HG02943 (cell line): ENCODE results near the gene CDC37L1.
"Not testable (repeated sequence)": the region's sequence is repeated elsewhere in the genome, so short reads cannot be mapped to it uniquely, and the experiment has no call there.

ENCODE experiments used
- ATAC-seq: cut with Tn5 transposase; IDR thresholded peaks from one replicate; pipeline ENCODE4 v1.9.1; 2021; ENCODE audit warnings: mild to moderate bottlenecking, low read depth, moderate library complexity; ENCODE audit not compliant: unreplicated experiment

The CDC37L1 gene

GRCh38 chr9:4746278-4747030, 67.1 kb downstream of the CDC37L1 start:
- ATAC-seq: no peak

DNA sequence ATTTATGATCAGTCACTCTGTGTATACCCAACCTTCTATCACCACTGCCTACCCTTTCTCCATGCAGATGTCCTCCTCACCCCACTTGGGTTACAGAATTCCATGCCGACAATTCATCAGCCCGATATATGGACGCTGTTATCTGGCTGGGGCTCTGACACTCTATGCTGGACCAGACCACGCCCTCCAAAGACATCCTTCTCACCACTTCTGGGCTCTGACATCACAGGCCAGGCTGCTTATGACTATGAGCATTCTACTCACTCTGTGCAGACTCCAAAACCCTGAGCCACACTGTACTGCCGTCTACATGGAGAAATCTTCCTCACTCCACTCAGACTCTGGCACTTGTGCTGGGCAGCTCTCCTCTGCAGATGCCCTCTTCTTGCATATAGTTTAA, 69.2 kb downstream of the CDC37L1 start:
- ATAC-seq: no peak

DNA sequence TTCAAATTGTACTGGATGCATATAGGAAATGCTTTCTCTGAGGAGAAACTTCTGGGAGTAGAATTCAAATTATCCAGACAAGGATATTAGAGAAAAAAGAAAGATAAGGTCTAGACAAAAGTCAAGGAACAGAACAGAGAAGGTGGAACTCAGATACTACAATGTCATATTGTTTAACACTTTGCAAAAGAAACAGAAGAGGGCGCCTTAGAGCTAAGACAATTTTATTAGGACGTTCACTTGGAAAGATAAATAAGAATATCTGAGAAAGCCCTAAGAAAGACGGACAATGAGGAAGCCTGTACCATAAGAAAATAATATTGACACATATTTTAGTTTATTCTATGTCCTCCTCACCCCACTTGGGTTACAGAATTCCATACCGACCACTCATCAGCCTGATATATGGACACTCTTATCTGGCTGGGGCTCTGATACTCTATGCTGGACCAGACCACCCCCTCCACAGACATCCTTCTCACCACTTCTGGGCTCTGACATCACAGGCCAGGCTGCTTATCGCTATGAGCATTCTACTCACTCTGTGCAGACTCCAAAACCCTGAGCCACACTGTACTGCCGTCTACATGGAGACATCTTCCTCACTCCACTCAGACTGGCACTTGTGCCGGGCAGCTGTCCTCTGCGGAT, 70.8 kb downstream of the CDC37L1 start:
- no peak for ATAC-seq

GRCh38 chr9:4754530-4754929, 75.2 kb downstream of the CDC37L1 start:
- not testable (repeated sequence) for ATAC-seq

- no peak for ATAC-seq
These were observed 75.7 kb downstream of the CDC37L1 start for GRCh38 chr9:4755026-4755609.

DNA sequence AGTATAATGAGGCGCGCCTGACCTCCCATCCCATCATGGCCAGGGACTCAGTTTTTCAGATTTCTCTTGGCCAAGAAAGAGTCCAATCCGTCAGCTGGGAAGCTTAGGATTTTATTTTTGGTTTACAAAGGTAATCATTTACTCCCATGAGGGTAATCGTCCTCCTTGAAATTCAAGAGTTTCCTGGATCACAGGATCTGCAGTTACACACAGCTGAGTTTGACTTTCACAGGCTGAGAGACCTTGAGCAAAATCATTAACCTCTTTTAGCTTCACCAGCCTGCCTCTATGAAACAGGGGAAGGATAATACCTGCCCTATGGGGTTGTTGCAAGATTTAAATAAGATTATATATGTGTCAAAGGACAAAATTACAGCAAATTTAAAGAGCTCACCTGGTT, 77.1 kb downstream of the CDC37L1 start:
- no peak for ATAC-seq
